CD14-positive monocyte (primary cell): ENCODE data around the gene MMAB. TPM values are rescaled to one million over a fixed set of nuclear protein-coding genes. Genes with fewer than 3 reads are reported as not detected.

ENCODE experiments used
- DNase-seq, 3 donors: peaks; one replicate each; pipeline ENCODE4 v3.0.0-alpha.2; 2011 to 2022
- H2AFZ ChIP-seq: 2 replicates; pipeline ENCODE4 v1.6.0; 2012; ENCODE audit warnings: mild to moderate bottlenecking, low read depth, low read length, inconsistent platforms; ENCODE audit not compliant: insufficient read depth, poor library complexity, severe bottlenecking
- H3K27ac ChIP-seq, 2 donors: 1 replicate in 1 of 2; 2 replicates in 1 of 2; pipeline ENCODE4 v1.5.1; 2012 to 2013; ENCODE audit warnings: low read length in 2 of 2, control low read depth in 1 of 2, inconsistent platforms in 1 of 2, low read depth in 1 of 2, mild to moderate bottlenecking in 1 of 2
- H3K27me3 ChIP-seq, 2 donors: one replicate each; pipeline versions ENCODE4 v1.6.0 to v1.6.1; 2011 to 2013; ENCODE audit warnings: low read length in 2 of 2; ENCODE audit not compliant: control insufficient read depth in 2 of 2, insufficient read depth in 2 of 2
- H3K36me3 ChIP-seq, 2 donors: replicated peaks in 1 of 2; 1 replicate in 1 of 2; 2 replicates in 1 of 2; pipeline versions ENCODE4 v1.5.1 to v1.6.1; 2012 to 2013; ENCODE audit warnings: low read length in 2 of 2, control low read depth in 1 of 2, inconsistent platforms in 1 of 2, mild to moderate bottlenecking in 1 of 2; ENCODE audit not compliant: insufficient read depth in 2 of 2, control insufficient read depth in 1 of 2
- H3K4me1 ChIP-seq, 2 donors: 1 replicate in 1 of 2; 2 replicates in 1 of 2; pipeline versions ENCODE4 v1.5.1 to v1.6.1; 2012 to 2013; ENCODE audit warnings: low read length in 2 of 2, control low read depth in 1 of 2, inconsistent platforms in 1 of 2, mild to moderate bottlenecking in 1 of 2, moderate library complexity in 1 of 2; ENCODE audit not compliant: insufficient read depth in 2 of 2, control insufficient read depth in 1 of 2
- H3K4me2 ChIP-seq: replicated peaks from 2 replicates; pipeline ENCODE3; 2012; ENCODE audit warnings: low read length, moderate library complexity, mild to moderate bottlenecking; ENCODE audit not compliant: poor library complexity, severe bottlenecking; ENCODE audit errors: extremely low read depth
- H3K4me3 ChIP-seq, 3 experiments: fragments of 200-600 bp in 1 of 3; sonication (generic) in 1 of 3; replicated peaks in 1 of 3; 1 replicate in 2 of 3; 2 replicates in 1 of 3; pipeline ENCODE4 v1.5.1; 2011 to 2013; ENCODE audit warnings: low read length in 3 of 3, mild to moderate bottlenecking in 3 of 3, control low read depth in 2 of 3, low read depth in 2 of 3, inconsistent platforms in 1 of 3, moderate library complexity in 1 of 3
- H3K79me2 ChIP-seq: 2 replicates; pipeline ENCODE4 v1.6.0; 2012; ENCODE audit warnings: mild to moderate bottlenecking, control low read depth, inconsistent platforms, low read length, moderate library complexity; ENCODE audit not compliant: insufficient read depth
- H3K9ac ChIP-seq: 2 replicates; pipeline ENCODE4 v1.6.0; 2017; ENCODE audit warnings: low read length, mild to moderate bottlenecking; ENCODE audit not compliant: insufficient read depth, poor library complexity, severe bottlenecking
- H3K9me3 ChIP-seq, 2 donors: replicated peaks in 1 of 2; 1 replicate in 1 of 2; 2 replicates in 1 of 2; pipeline versions ENCODE4 v1.5.1 to v1.6.1; 2012 to 2013; ENCODE audit warnings: low read length in 2 of 2, control low read depth in 1 of 2; ENCODE audit not compliant: control insufficient read depth in 1 of 2, insufficient read depth in 1 of 2
- H4K20me1 ChIP-seq: 2 replicates; pipeline ENCODE4 v1.6.0; 2012; ENCODE audit warnings: mild to moderate bottlenecking, low read length, control low read depth, moderate library complexity; ENCODE audit not compliant: insufficient read depth
- H3K27ac Mint-ChIP-seq, 7 donors: one replicate each; pipeline ENCODE4 v1.8.0; 2020; ENCODE audit warnings: mild to moderate bottlenecking in 7 of 7, mixed read lengths in 7 of 7, moderate library complexity in 6 of 7, inconsistent platforms in 2 of 7
- H3K27me3 Mint-ChIP-seq, 3 donors: one replicate each; pipeline ENCODE4 v1.8.0; 2021 to 2022; ENCODE audit warnings: low read depth in 3 of 3, mild to moderate bottlenecking in 3 of 3, mixed read lengths in 3 of 3, moderate library complexity in 3 of 3, inconsistent platforms in 1 of 3
- H3K36me3 Mint-ChIP-seq, 2 donors: one replicate each; pipeline ENCODE4 v1.8.0; 2020; ENCODE audit warnings: mixed read lengths in 2 of 2, inconsistent platforms in 1 of 2, mild to moderate bottlenecking in 1 of 2
- H3K4me1 Mint-ChIP-seq: one replicate; pipeline ENCODE4 v1.8.0; 2020; ENCODE audit warnings: mild to moderate bottlenecking, mixed read lengths
- H3K4me3 Mint-ChIP-seq, 2 donors: one replicate each; pipeline ENCODE4 v1.8.0; 2020; ENCODE audit warnings: mild to moderate bottlenecking in 2 of 2, mixed read lengths in 2 of 2, moderate library complexity in 1 of 2
- H3K9me3 Mint-ChIP-seq, 7 donors: one replicate each; pipeline ENCODE4 v1.8.0; 2020 to 2022; ENCODE audit warnings: mixed read lengths in 7 of 7, mild to moderate bottlenecking in 6 of 7, moderate library complexity in 6 of 7, inconsistent platforms in 2 of 7
- WGBS: methylation state at CpG from one replicate; pipeline ENCODE4 v1.1.5; 2013; ENCODE audit warnings: missing lambda C conversion rate; ENCODE audit not compliant: insufficient coverage; 5-methylcytosine and 5-hydroxymethylcytosine counted together
- intact Hi-C, 2 donors: fragments of 100-400 bp; cut with micrococcal nuclease; formaldehyde crosslinking; loops; one replicate each; pipeline versions ENCODE4 v1.15.0 to v1.15.1; 2023
- polyA plus RNA-seq, 3 donors: library from polyadenylated mRNA; depleted of rRNA in 1 of 3; unstranded in 2 of 3; stranded (reverse) in 1 of 3; fragments of 300-500 nt in 2 of 3; fragments of >200 nt in 1 of 3; fragmentation: Illumina TruSeq in 2 of 3; gene quantifications; 1 replicate in 2 of 3; 2 replicates in 1 of 3; pipeline ENCODE4 v1.2.3, GENCODE V29; 2012 to 2021
- TF ChIP-seq, protein P1 (sequence below): fragments of 200-600 bp; IDR thresholded peaks from one replicate; pipeline ENCODE4 v1.8.0; 2022; ENCODE audit warnings: antibody characterized with exemption, mild to moderate bottlenecking

Gene MMAB
- polyA plus RNA-seq, 3 donors: 5.0 to 15.6 (median 12.4) TPM

DNA sequence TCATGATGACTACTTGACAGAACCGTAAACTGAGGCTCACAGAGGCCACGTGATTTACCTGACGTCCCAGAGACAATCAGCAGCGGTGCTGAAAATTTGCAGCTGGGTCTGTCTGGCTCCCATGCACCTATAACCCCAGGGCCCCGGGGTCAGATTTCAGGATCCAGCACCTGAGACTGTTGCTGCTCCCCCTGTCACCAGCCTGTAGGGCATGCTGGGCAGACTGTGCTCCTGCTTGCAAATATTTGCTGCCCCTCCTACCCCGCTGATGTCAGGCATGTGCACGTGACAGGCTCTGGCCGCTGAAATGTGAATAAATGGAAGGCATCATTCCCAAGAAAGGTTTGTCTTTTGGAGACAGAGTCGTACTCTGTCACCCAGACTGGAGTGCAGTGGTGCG lies 6.0 kb downstream of the MMAB start:
- H3K36me3 Mint-ChIP-seq: peaks cover 25 to 40% of the 10 kb centered on the region in 2 donors
- DNase-seq: no peak
- no peak overlapping the region for H3K4me2 ChIP-seq
- no peak overlapping the region for H3K9ac ChIP-seq
- H3K4me3 ChIP-seq: no peak overlapping the region
- intact Hi-C loops: no loop called here
- H3K79me2 ChIP-seq: no peaks in the 10 kb centered on the region
- H2AFZ ChIP-seq: no peak overlapping the region
- H3K27ac Mint-ChIP-seq: no peak overlapping the region
- WGBS: over 99% methylated on average over 9 of the region's 10 CpGs
- H3K4me1 ChIP-seq: no peaks in the 10 kb centered on the region
- peaks cover 3 to 8% (median 6%) of the 10 kb centered on the region in 7 donors for H3K9me3 Mint-ChIP-seq
- no peak overlapping the region for H3K4me3 Mint-ChIP-seq
- H4K20me1 ChIP-seq: no peaks in the 10 kb centered on the region
- TF ChIP-seq, protein P1, sequence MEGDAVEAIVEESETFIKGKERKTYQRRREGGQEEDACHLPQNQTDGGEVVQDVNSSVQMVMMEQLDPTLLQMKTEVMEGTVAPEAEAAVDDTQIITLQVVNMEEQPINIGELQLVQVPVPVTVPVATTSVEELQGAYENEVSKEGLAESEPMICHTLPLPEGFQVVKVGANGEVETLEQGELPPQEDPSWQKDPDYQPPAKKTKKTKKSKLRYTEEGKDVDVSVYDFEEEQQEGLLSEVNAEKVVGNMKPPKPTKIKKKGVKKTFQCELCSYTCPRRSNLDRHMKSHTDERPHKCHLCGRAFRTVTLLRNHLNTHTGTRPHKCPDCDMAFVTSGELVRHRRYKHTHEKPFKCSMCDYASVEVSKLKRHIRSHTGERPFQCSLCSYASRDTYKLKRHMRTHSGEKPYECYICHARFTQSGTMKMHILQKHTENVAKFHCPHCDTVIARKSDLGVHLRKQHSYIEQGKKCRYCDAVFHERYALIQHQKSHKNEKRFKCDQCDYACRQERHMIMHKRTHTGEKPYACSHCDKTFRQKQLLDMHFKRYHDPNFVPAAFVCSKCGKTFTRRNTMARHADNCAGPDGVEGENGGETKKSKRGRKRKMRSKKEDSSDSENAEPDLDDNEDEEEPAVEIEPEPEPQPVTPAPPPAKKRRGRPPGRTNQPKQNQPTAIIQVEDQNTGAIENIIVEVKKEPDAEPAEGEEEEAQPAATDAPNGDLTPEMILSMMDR: no peak
- no peaks in the 10 kb centered on the region for H3K27me3 Mint-ChIP-seq
- H3K27ac ChIP-seq: no peak overlapping the region
- no peaks in the 10 kb centered on the region for H3K27me3 ChIP-seq
- peaks cover 9 to 22% of the 10 kb centered on the region in 2 donors for H3K36me3 ChIP-seq
- peaks cover 0 to 7% of the 10 kb centered on the region in 2 donors for H3K9me3 ChIP-seq
- H3K4me1 Mint-ChIP-seq: no peaks in the 10 kb centered on the region

DNA sequence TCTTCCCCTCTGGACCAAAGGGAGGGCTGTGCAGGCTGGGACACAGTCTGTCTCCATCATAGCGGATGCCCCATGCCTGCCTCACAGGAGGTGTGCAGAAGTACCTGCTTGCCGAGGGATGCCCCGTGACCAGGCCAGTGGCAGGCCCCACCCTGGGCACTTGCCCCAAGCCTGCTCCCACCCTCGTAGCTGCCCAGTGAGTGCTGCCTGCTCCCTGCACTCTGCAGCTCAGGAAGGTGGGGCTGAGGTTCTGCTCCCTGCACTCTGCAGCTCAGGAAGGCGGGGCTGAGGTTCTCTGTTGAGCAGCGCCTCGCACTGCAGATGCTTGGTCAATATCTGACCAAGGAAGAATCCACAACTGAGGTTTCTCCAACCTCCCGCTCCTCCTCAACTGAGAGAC lies 6.9 kb downstream of the MMAB start:
- H3K27ac Mint-ChIP-seq: no peak overlapping the region
- Histone ChIP-seq H3K27ac (no peak overlapping the region), H3K4me1 (no peaks in the 10 kb centered on the region), H3K4me2 (no peak overlapping the region), H3K9ac (no peak overlapping the region), H3K36me3 (peaks cover 9 to 22% of the 10 kb centered on the region in 2 donors), H3K27me3 (no peaks in the 10 kb centered on the region), H3K4me3 (no peak overlapping the region), H4K20me1 (no peaks in the 10 kb centered on the region), H3K79me2 (no peaks in the 10 kb centered on the region), H3K9me3 (peaks cover 0 to 15% of the 10 kb centered on the region in 2 donors), H2AFZ (no peak overlapping the region)
- TF ChIP-seq, protein P1: no peak
- H3K36me3 Mint-ChIP-seq: peaks cover 30 to 47% of the 10 kb centered on the region in 2 donors
- no peaks in the 10 kb centered on the region for H3K4me1 Mint-ChIP-seq
- H3K4me3 Mint-ChIP-seq: no peak overlapping the region
- peaks cover 10 to 14% (median 13%) of the 10 kb centered on the region in 7 donors for H3K9me3 Mint-ChIP-seq
- intact Hi-C loops: no loop called here
- 97% methylated on average over 7 of the region's 8 CpGs for WGBS
- H3K27me3 Mint-ChIP-seq: no peaks in the 10 kb centered on the region
- DNase-seq: no peak
